ENCODE results near the gene WASHC3.
"Not testable (repeated sequence)": the region's sequence is repeated elsewhere in the genome, so short reads cannot be mapped to it uniquely, and the experiment has no call there.

Gene WASHC3

GRCh38 chr12:102050660-102051430 is 10.9 kb downstream of the WASHC3 start:
- DNase-seq = no peak

DNA sequence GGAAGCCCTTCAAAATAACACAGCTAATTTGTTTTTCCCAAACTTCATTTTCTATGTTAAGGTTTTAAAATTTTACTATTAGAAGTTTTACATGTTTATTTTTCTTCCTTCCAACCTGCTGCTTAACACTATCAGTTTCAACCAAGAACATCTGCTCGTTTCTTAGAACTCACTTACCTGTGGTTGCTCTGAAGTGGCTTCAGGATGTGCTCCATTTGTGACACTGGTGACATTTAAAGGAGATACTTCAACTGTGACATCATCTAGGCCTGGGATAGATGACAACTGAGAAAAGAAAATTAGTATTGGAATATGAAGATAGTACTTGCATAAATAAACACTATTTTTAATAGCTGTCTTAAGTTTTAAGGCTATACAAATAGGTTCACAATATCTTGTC is 17.9 kb downstream of the WASHC3 start:
- DNase-seq = no peak

GRCh38 chr12:102033991-102034745 is 27.6 kb downstream of the WASHC3 start:
- DNase-seq = no peak

- no peak for DNase-seq
These were observed 29.9 kb downstream of the WASHC3 start for GRCh38 chr12:102031852-102032251.

DNA sequence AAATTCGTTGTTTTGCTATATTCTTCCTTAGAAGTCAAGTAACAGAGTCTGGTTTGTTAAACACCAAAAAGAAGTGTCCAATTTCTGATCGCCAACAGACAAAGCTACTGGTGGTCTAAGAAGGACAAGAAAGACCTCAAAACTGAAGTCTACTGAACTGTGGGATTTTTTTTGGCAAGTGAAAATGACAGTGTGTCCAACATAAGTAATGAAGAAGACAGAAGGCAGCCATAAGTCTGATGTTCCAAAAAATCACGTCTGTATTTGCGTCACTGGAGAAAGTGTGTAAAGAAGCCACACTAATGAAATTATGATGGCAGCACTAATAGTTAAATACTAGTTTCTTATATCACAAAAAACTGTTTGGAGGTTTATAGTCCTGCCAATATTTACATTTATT is 32.6 kb downstream of the WASHC3 start:
- no peak for DNase-seq

GRCh38 chr12:102026728-102027127 is 35.1 kb downstream of the WASHC3 start:
- DNase-seq = no peak

DNA sequence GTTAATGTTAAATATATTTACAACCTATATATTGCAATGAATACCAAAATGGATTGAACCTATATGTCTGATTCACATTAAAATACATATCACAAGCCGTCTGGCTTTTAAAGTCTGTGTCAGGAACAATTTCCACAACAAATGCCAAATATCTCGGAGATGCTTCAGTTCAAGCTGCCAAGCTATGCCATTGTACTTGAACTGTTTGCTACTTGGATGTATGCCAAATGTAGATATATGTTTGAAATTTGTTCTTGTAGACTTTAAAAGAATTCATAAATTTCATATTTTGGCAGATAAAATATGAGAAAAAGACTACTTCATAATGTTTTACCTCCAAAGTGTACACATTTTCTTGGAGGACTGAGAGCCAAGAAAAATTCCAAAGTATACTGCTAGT is 37.0 kb downstream of the WASHC3 start:
- no peak for DNase-seq

DNA sequence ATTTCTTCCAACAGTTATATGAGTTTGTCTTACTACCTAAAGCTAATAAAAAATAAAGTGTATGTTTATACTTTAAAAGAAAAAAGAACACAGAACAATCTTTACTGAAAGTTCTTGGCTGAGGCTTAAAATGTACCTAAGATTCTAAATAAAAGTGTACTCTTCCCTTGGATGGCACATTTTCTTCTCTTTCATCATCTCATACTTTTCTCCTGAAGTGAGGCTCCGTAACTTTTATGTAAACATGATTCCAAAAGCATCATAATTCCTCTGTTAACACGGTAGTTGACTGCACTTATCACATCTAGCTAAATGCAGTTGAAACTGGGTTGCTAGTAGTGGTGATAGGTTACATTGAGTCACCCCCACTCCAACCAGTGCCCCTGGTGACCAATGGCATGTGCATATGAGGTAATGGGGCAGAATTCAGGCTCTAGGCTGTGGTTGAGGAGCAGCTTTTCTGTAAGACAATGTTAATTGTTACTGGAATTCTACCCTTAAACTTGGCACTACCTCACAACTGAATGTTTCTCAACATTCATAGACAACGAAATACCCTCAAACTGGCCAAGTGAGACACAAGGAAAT is 38.4 kb downstream of the WASHC3 start:
- no peak for DNase-seq

DNA sequence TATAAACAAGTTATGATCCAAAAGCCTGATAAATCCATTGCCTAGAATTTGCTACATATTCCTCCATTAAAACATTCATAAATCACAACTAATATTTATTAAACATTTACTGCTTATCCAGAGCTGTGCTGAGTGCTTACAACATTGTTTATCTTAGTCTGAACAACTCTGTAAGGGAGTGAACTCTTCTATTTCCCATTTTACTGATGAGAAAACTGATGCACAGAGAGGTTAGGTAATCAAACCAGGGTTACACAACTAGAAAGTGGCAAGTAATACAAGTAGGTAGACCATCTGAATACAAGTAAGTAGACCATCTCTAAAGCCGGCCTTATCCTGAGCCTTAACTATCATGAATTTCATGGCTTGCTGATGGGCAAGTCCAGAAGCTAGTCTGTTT is 39.5 kb downstream of the WASHC3 start:
- DNase-seq = no peak

- DNase-seq = no peak
These were observed 40.1 kb downstream of the WASHC3 start for GRCh38 chr12:102021540-102022246.

- not testable (repeated sequence) for DNase-seq
These were observed 43.2 kb downstream of the WASHC3 start for GRCh38 chr12:102018607-102019006.

- DNase-seq = no peak
These were observed 45.3 kb downstream of the WASHC3 start for GRCh38 chr12:102016472-102016871.

DNA sequence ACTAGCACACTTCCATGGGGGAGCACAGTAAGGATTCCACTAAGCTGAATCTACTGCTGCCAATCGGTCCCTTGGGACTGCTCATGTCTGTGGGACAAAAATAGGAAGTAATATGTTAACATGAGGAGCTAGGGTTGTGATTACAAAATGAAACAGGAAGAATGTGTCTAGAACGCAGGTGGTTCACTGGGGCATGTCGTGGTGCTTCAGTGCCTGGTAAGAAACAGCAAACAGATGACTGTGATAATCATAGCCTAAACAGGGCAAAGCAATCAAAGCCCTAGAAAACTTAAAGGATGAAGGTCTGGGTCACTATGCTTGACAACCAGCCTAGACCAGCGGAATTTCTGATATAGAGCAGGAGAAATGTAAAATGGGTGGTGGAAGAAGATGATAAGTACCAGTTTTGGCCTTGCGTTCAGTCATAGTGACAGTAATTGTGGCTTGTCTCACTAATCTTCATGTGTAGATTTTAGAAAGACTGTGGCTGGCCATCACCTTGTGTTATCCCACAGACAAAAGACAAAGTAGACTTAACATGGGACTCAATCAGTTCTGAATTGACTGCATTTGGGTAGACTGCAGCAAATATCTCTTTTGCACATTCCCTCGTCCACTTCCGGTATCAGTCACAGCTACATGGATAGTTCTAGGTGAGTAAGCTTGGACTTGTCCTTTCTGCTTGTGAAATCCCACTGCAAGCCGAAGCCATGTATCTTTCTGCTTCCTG is 51.4 kb downstream of the WASHC3 start:
- DNase-seq = no peak

GRCh38 chr12:102009796-102010195 is 52.0 kb downstream of the WASHC3 start:
- DNase-seq = no peak

- DNase-seq = no peak
These were observed 53.1 kb downstream of the WASHC3 start for GRCh38 chr12:102008615-102009126.

GRCh38 chr12:102005256-102005655 is 56.5 kb downstream of the WASHC3 start:
- no peak for DNase-seq

DNA sequence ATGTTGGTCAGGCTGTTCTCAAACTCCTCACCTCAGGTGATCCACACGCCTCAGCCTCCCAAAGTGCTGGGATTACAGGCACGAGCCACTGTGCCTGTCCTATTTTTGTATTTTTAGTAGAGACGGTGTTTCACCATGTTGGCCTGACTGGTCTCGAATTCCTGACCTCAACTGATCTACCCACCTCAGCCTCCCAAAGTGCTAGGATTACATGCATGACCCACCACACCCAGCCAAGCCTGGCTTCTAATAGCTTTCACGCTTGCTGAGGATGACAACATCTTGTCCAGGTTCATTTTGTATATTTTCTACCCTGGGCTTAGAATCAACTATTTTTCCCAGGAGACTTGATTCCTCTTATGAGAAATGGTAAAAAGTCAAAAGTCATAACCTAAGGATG is 64.7 kb downstream of the WASHC3 start:
- no peak for DNase-seq

DNA sequence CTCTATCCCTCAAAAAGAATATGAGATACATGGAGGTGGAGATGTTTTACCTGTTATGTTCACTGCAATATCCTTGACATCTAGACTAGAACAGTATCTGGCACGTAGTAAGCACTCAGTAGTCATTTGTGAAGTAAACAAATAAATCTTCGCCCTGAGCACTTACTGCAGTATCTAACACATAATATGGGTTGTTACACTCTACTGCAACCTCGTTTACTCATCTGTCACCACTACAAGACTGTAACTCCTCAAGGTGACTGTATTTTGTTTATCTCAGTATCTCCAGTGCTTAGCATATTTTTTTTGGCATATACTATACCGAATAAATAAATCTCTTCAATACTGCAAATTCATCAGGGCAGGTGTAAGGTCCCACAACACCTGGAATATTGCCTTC is 66.1 kb downstream of the WASHC3 start:
- DNase-seq = no peak

GRCh38 chr12:101992091-101992490 is 69.7 kb downstream of the WASHC3 start:
- no peak for DNase-seq

DNA sequence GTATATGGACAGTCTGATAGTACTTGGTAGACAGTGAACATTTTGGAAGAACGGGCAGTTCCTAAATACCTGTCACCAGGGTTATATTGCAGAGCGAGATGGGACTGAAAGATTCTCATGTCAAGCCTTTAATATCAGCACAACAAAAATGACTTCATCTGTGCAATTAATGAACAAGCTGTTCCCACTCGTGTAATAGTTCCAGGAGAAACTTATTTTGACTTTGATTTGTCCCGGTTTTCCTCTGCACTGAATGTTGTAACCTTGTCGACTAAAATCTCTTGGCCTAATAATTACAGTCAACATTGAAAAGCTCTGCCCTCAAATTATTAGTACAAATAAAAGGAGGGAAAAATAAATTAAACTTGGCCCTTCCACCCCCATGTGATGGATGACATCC is 79.5 kb downstream of the WASHC3 start:
- DNase-seq = no peak

- DNase-seq = no peak
These were observed 79.9 kb downstream of the WASHC3 start for GRCh38 chr12:101981868-101982267.

DNA sequence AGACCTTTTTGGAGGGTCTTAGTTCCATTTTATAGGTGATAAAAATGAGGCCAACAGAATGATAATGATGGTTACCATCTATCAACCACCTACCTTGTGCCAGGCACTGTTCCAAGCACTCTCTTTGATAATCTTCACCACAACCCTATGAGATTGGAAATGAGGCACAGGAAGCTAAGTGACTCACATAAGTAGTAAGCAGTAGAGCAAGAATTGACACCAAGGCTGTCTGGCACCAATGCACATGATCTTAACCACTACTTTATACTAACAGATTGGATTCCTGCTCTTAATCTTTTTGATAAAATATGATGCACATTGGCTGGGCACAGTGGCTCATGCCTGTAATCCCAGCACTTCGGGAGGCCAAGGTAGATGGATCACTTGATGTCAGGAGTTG is 93.0 kb downstream of the WASHC3 start:
- no peak for DNase-seq

DNA sequence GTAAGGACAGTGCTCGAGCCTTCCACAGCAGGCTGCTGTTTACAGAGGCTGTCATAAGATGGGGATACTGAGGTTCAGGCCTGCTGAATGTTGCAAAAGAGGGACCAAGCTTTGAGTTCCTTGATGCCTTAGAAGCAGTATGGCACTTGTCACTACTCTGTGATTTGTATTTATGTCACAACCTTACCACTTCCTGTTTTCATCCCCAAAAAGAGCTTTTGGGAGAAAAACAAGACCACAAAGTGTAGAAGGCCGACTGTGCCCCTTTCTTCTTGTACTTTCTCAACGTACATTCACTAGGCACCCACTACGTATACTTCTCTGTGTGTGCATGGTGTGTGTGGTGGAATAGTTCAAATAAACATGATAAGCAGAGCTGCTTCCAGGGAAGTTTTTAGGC is 94.3 kb downstream of the WASHC3 start:
- DNase-seq = no peak

Data from SHP77 (cell line).